ENCODE data around the gene CYB561. TPM values are rescaled to one million over a fixed set of nuclear protein-coding genes. Genes with fewer than 3 reads are reported as not detected.

Gene CYB561
- polyA plus RNA-seq, 3 donors = 5.2 to 11.8 (median 8.3) TPM

DNA sequence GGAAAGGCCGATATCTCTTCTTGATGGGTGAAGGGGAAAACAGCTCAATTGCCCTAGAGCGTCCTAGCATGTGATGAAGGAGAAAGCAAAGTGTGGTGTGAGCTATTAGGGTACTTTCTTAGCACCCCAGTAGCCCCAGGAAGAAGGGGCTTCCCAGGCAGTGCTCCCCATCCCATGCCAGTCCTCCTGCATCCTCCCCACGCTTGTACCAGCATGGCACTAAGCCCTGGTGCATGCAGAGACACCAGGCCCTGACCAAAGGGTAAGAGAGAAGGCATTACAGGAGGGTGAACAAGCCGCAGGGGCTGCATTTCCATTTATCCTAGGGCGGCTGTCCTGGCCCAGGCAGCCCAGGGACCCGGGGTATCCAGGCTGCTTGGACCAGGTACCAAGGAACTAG, 3.1 kb downstream of the CYB561 start:
- H3K9ac ChIP-seq (ENCODE audit: insufficient read depth, low read length, poor library complexity, severe bottlenecking) = no peak overlapping the region
- no peaks in the 10 kb centered on the region for H3K27me3 ChIP-seq (ENCODE audit: control insufficient read depth in 2 of 2, insufficient read depth in 2 of 2, low read length in 2 of 2)
- H3K4me1 ChIP-seq (ENCODE audit: control insufficient read depth in 1 of 2, insufficient read depth in 2 of 2, low read length in 2 of 2) = peaks cover 47 to 59% of the 10 kb centered on the region in 2 donors
- TF ChIP-seq CTCF (IDR thresholded peaks at IDR 0.05) = no peak
- H2AFZ ChIP-seq (ENCODE audit: insufficient read depth, low read depth, low read length, poor library complexity, severe bottlenecking) = no peak overlapping the region
- Mint-ChIP-seq H3K4me3 (no peak overlapping the region), H3K36me3 (peaks cover 0 to 2% of the 10 kb centered on the region in 2 donors), H3K27ac (peak overlapping the region in 1 of 7 donors; percentile 19), H3K27me3 (ENCODE audit: low read depth in 3 of 3) (peaks cover 9 to 16% (median 14%) of the 10 kb centered on the region in 3 donors), H3K9me3 (peaks cover 0 to 3% (median 0%) of the 10 kb centered on the region in 7 donors), H3K4me1 (peaks cover 44% of the 10 kb centered on the region)
- intact Hi-C loops (cut with micrococcal nuclease) = loop anchor here in 1 of 2 donors (10.0 kb wide), 1 partner anchor 102 kb away; no protein-coding TSS in a partner anchor
- no peaks in the 10 kb centered on the region for H4K20me1 ChIP-seq (ENCODE audit: insufficient read depth, low read length)
- H3K27ac ChIP-seq (ENCODE audit: low read depth in 1 of 2, low read length in 2 of 2) = no peak overlapping the region
- no peak overlapping the region for H3K4me2 ChIP-seq (replicated peaks; ENCODE audit: extremely low read depth, low read length, poor library complexity, severe bottlenecking)
- no peaks in the 10 kb centered on the region for H3K79me2 ChIP-seq (ENCODE audit: insufficient read depth, low read length)
- no peak overlapping the region for H3K4me3 ChIP-seq (replicated peaks in 1 of 3; ENCODE audit: low read depth in 2 of 3, low read length in 3 of 3)
- H3K9me3 ChIP-seq (replicated peaks in 1 of 2; ENCODE audit: control insufficient read depth in 1 of 2, insufficient read depth in 1 of 2, low read length in 2 of 2) = no peaks in the 10 kb centered on the region
- WGBS (ENCODE audit: insufficient coverage) = 96% methylated on average over 4 of the region's 6 CpGs
- DNase-seq = no peak
- H3K36me3 ChIP-seq (replicated peaks in 1 of 2; ENCODE audit: control insufficient read depth in 1 of 2, insufficient read depth in 2 of 2, low read length in 2 of 2) = no peaks in the 10 kb centered on the region

DNA sequence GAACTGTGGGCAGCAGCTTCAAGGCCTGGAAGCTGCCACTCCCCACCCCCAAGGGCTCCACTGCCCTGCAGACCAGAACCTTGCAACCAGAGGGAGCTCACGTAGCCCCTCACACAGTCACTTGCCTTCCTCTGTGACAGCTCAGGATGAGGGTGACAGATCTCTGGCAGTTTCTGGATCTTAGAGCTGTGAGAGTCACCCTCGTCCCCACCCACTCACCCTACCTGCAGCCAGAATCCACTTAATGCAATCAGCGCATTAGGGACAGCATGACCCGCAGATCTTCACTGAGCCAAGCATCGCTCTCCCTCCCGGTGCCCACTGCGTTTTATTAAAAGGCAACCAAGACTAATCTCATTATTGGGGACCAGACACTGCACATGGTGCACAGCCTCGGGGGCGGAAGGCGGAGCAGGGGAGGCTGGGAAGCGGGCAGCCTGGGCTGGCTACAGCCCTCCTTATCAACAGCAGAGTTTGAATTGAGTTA, 3.5 kb downstream of the CYB561 start:
- intact Hi-C loops (cut with micrococcal nuclease) = loop anchor here in 1 of 2 donors (10.0 kb wide), 1 partner anchor 102 kb away; no protein-coding TSS in a partner anchor
- no peak for TF ChIP-seq CTCF (IDR thresholded peaks at IDR 0.05)
- no peaks in the 10 kb centered on the region for H4K20me1 ChIP-seq (ENCODE audit: insufficient read depth, low read length)
- no peaks in the 10 kb centered on the region for H3K79me2 ChIP-seq (ENCODE audit: insufficient read depth, low read length)
- no peak overlapping the region for H2AFZ ChIP-seq (ENCODE audit: insufficient read depth, low read depth, low read length, poor library complexity, severe bottlenecking)
- no peaks in the 10 kb centered on the region for H3K36me3 Mint-ChIP-seq
- H3K9me3 ChIP-seq (replicated peaks in 1 of 2; ENCODE audit: control insufficient read depth in 1 of 2, insufficient read depth in 1 of 2, low read length in 2 of 2) = no peaks in the 10 kb centered on the region
- no peak overlapping the region for H3K27ac Mint-ChIP-seq
- peaks cover 47 to 59% of the 10 kb centered on the region in 2 donors for H3K4me1 ChIP-seq (ENCODE audit: control insufficient read depth in 1 of 2, insufficient read depth in 2 of 2, low read length in 2 of 2)
- no peaks in the 10 kb centered on the region for H3K27me3 ChIP-seq (ENCODE audit: control insufficient read depth in 2 of 2, insufficient read depth in 2 of 2, low read length in 2 of 2)
- 87% methylated on average over 8 of the region's 11 CpGs for WGBS (ENCODE audit: insufficient coverage)
- no peak overlapping the region for H3K4me3 Mint-ChIP-seq
- no peak overlapping the region for H3K4me2 ChIP-seq (replicated peaks; ENCODE audit: extremely low read depth, low read length, poor library complexity, severe bottlenecking)
- DNase-seq = no peak
- no peak overlapping the region for H3K27ac ChIP-seq (ENCODE audit: low read depth in 1 of 2, low read length in 2 of 2)
- H3K9me3 Mint-ChIP-seq = peaks cover 0 to 3% (median 0%) of the 10 kb centered on the region in 7 donors
- no peak overlapping the region for H3K4me3 ChIP-seq (replicated peaks in 1 of 3; ENCODE audit: low read depth in 2 of 3, low read length in 3 of 3)
- no peaks in the 10 kb centered on the region for H3K36me3 ChIP-seq (replicated peaks in 1 of 2; ENCODE audit: control insufficient read depth in 1 of 2, insufficient read depth in 2 of 2, low read length in 2 of 2)
- peaks cover 9 to 14% (median 11%) of the 10 kb centered on the region in 3 donors for H3K27me3 Mint-ChIP-seq (ENCODE audit: low read depth in 3 of 3)
- no peak overlapping the region for H3K9ac ChIP-seq (ENCODE audit: insufficient read depth, low read length, poor library complexity, severe bottlenecking)
- H3K4me1 Mint-ChIP-seq = peaks cover 44% of the 10 kb centered on the region
